HepG2 (cell line): ENCODE results near the gene LAMA5. TPM values are rescaled to one million over a fixed set of nuclear protein-coding genes. Genes with fewer than 3 reads are reported as not detected.
A peak's percentile ranks its signal among the peaks of the same experiment; 100 is the strongest.

Source experiments
- AGO1 ChIP-seq: fragments of 200-400 bp; formaldehyde crosslinking; IDR thresholded peaks from 2 replicates; pipeline ENCODE4 v1.6.1; 2017; ENCODE audit warnings: mild to moderate bottlenecking, low read depth, low read length, moderate library complexity; ENCODE audit not compliant: poor library complexity, severe bottlenecking
- ERF ChIP-seq: IDR thresholded peaks from 2 replicates; pipeline ENCODE4 v1.6.1; 2018; ENCODE audit warnings: missing biosample characterization, missing genetic modification reagents
- GZF1 ChIP-seq: sonication (generic); formaldehyde crosslinking; IDR thresholded peaks from 2 replicates; pipeline ENCODE4 v1.5.1; 2020; ENCODE audit warnings: mild to moderate bottlenecking, missing genetic modification reagents
- HNF4A ChIP-seq: sonication (generic); formaldehyde crosslinking; IDR thresholded peaks from 2 replicates; pipeline ENCODE4 v1.4.0; 2020; ENCODE audit warnings: missing genetic modification reagents
- JUN ChIP-seq: sonication (generic); formaldehyde crosslinking; IDR thresholded peaks from 2 replicates; pipeline ENCODE4 v1.4.0; 2020; ENCODE audit warnings: mild to moderate bottlenecking, missing genetic modification reagents
- MAZ ChIP-seq, 2 experiments: sonication (generic) in 1 of 2; formaldehyde crosslinking in 1 of 2; IDR thresholded peaks; 2 replicates each; pipeline versions ENCODE4 v1.5.0 to v1.6.1; 2012 to 2020; ENCODE audit warnings: low read depth in 2 of 2, mild to moderate bottlenecking in 2 of 2, borderline replicate concordance in 1 of 2, improper control_type of control experiment in 1 of 2, low read length in 1 of 2, missing genetic modification reagents in 1 of 2, moderate library complexity in 1 of 2
- MEF2D ChIP-seq: sonication (generic); formaldehyde crosslinking; IDR thresholded peaks from 2 replicates; pipeline ENCODE4 v1.5.1; 2020; ENCODE audit warnings: mild to moderate bottlenecking, missing genetic modification reagents
- PHF21A ChIP-seq: sonication (generic); formaldehyde crosslinking; IDR thresholded peaks from 2 replicates; pipeline ENCODE4 v1.5.0; 2020; ENCODE audit warnings: mild to moderate bottlenecking, missing genetic modification reagents
- THYN1 ChIP-seq: sonication (generic); formaldehyde crosslinking; IDR thresholded peaks from 2 replicates; pipeline ENCODE4 v1.8.1; 2023; ENCODE audit warnings: low read depth, mild to moderate bottlenecking, moderate library complexity, missing genetic modification reagents, borderline replicate concordance
- WIZ ChIP-seq: sonication (generic); formaldehyde crosslinking; IDR thresholded peaks from 2 replicates; pipeline ENCODE4 v1.5.1; 2020; ENCODE audit warnings: mild to moderate bottlenecking, missing genetic modification reagents
- ZBTB7B ChIP-seq: sonication (generic); formaldehyde crosslinking; IDR thresholded peaks from 2 replicates; pipeline ENCODE4 v1.4.0; 2020; ENCODE audit warnings: missing genetic modification reagents
- ZNF251 ChIP-seq: sonication (generic); formaldehyde crosslinking; IDR thresholded peaks from 2 replicates; pipeline ENCODE4 v1.9.0; 2021; ENCODE audit warnings: mild to moderate bottlenecking, missing genetic modification reagents
- ZNF292 ChIP-seq: sonication (generic); formaldehyde crosslinking; IDR thresholded peaks from 2 replicates; pipeline ENCODE4 v1.8.1; 2022; ENCODE audit warnings: mild to moderate bottlenecking, low read depth, missing genetic modification reagents, borderline replicate concordance
- ZNF501 ChIP-seq: sonication (generic); formaldehyde crosslinking; IDR thresholded peaks from 2 replicates; pipeline ENCODE4 v1.5.1; 2020; ENCODE audit warnings: mild to moderate bottlenecking, moderate library complexity, missing genetic modification reagents
- ZNF543 ChIP-seq: sonication (generic); formaldehyde crosslinking; IDR thresholded peaks from 2 replicates; pipeline ENCODE4 v1.4.0; 2020; ENCODE audit warnings: mild to moderate bottlenecking, missing genetic modification reagents
- ZNF619 ChIP-seq: sonication (generic); formaldehyde crosslinking; IDR thresholded peaks from 2 replicates; pipeline ENCODE4 v1.4.0; 2020; ENCODE audit warnings: mild to moderate bottlenecking, missing genetic modification reagents
- polyA plus RNA-seq, 8 experiments: library from polyadenylated mRNA; depleted of rRNA in 3 of 8; stranded (reverse) in 7 of 8; unstranded in 1 of 8; fragments of >200 nt; fragmentation: Illumina TruSeq in 4 of 8; extraction: Trizol in 4 of 8; gene quantifications; 2 replicates each; pipeline versions ENCODE4 v1.2.1 to v1.2.3, GENCODE V29; 2011 to 2016; ENCODE audit warnings: low read depth in 4 of 8, missing spikeins in 1 of 8, mixed read lengths in 1 of 8; ENCODE audit not compliant: insufficient read depth in 1 of 8
- total RNA-seq, 5 experiments: library from RNA; depleted of rRNA; stranded (reverse); fragments of >200 nt; fragmentation: Illumina TruSeq; extraction: Trizol; gene quantifications; 2 replicates each; pipeline ENCODE4 v1.2.3, GENCODE V29; 2016; ENCODE audit warnings: low read depth in 1 of 5
- TF ChIP-seq, protein P1 (sequence below), 2 experiments: sonication (generic) in 1 of 2; formaldehyde crosslinking in 1 of 2; IDR thresholded peaks; 2 replicates each; pipeline versions ENCODE4 v1.6.1 to v1.9.0; 2014 to 2022; ENCODE audit warnings: antibody characterized with exemption in 1 of 2, borderline replicate concordance in 1 of 2, inconsistent platforms in 1 of 2, low read depth in 1 of 2, missing genetic modification reagents in 1 of 2
- TF ChIP-seq, protein P2 (sequence below): sonication (generic); formaldehyde crosslinking; IDR thresholded peaks from 2 replicates; pipeline ENCODE4 v1.5.0; 2020; ENCODE audit warnings: mild to moderate bottlenecking, missing genetic modification reagents

The LAMA5 gene
- total and polyA plus RNA-seq, 2 of the 13 experiments (the other 11 are each of a cell fraction or from before 2014, with no cell fraction given), result 21.0 to 44.7 TPM

DNA sequence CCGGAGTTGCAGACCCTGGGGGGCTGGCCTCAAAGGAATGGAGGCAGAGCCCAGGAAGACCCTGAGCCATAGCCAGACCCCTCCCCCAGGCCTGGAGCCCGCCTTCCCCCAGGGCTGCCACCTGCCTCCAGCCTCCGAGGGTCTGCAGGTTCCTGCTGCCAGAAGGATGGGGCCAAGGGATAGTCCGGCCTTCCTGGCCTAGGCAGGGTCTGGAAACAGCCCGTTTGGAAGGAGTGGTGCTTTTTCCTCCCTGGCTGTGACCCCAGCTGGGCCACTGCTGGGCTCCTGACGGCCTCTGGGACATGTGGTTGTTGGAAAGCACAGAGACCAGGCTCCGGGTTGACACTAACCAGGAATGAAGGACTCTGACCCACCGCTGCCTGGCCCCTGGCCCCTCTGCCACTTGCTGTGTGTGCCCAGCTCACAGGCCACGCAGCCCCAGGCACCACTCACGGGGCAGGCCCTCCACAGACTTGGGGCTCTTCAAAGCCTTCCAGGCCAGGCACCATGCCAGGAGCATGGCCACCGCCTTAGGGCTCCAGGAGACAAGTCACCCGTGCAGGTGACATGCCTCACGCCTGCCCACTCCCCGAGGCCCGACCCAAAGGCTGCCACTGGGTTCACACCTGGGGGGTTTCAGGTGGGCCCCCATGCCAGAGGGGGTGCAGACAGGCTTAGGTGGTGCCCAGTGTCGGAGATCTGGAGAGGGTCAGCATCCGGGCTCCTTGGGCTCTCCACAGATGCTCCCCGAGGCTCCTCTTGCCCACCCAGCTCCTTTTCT lies 3.9 kb upstream of the LAMA5 start (continued):
- TF ChIP-seq AGO1, result peak; percentile 95
- 0 out of 2 replicates have a peak, but pooled peaks have one; percentile 8 for TF ChIP-seq WIZ (CRISPR knock-in tag)
- peak; percentile 50; the same call in 1 of the 2 replicates for TF ChIP-seq MEF2D (CRISPR knock-in tag)
- peak; percentile 28 for TF ChIP-seq PHF21A
- TF ChIP-seq ZNF501 (CRISPR knock-in tag), result peak; percentile 91
- peak; percentile 64; the same call in 1 of the 2 replicates for TF ChIP-seq ERF (CRISPR knock-in tag)
- peak; percentile 89 for TF ChIP-seq GZF1
- TF ChIP-seq ZNF619 (CRISPR knock-in tag), result peak; percentile 53
- peak; percentile 97 for TF ChIP-seq HNF4A (CRISPR knock-in tag)
- peak; percentile 68 for TF ChIP-seq ZNF292 (CRISPR knock-in tag)
- peak; percentile 75; the same call in 1 of the 2 replicates for TF ChIP-seq JUN
- TF ChIP-seq, protein P1, sequence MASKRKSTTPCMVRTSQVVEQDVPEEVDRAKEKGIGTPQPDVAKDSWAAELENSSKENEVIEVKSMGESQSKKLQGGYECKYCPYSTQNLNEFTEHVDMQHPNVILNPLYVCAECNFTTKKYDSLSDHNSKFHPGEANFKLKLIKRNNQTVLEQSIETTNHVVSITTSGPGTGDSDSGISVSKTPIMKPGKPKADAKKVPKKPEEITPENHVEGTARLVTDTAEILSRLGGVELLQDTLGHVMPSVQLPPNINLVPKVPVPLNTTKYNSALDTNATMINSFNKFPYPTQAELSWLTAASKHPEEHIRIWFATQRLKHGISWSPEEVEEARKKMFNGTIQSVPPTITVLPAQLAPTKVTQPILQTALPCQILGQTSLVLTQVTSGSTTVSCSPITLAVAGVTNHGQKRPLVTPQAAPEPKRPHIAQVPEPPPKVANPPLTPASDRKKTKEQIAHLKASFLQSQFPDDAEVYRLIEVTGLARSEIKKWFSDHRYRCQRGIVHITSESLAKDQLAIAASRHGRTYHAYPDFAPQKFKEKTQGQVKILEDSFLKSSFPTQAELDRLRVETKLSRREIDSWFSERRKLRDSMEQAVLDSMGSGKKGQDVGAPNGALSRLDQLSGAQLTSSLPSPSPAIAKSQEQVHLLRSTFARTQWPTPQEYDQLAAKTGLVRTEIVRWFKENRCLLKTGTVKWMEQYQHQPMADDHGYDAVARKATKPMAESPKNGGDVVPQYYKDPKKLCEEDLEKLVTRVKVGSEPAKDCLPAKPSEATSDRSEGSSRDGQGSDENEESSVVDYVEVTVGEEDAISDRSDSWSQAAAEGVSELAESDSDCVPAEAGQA (IDR thresholded peaks at IDR 0.05; ENCODE audit: low read depth), result 0 out of 2 replicates have a peak, but pooled peaks have one; percentile 27
- TF ChIP-seq, protein P1 (CRISPR knock-in tag; IDR thresholded peaks at IDR 0.05; ENCODE audit: borderline replicate concordance), result no peak
- peak; percentile 36; the same call in 1 of the 2 replicates for TF ChIP-seq MAZ (IDR thresholded peaks at IDR 0.05; ENCODE audit: borderline replicate concordance, low read depth, low read length)
- no peak for TF ChIP-seq MAZ (CRISPR knock-in tag; IDR thresholded peaks at IDR 0.05; ENCODE audit: low read depth)
- TF ChIP-seq ZNF251, result 0 out of 2 replicates have a peak, but pooled peaks have one; percentile 51
- TF ChIP-seq, protein P2, sequence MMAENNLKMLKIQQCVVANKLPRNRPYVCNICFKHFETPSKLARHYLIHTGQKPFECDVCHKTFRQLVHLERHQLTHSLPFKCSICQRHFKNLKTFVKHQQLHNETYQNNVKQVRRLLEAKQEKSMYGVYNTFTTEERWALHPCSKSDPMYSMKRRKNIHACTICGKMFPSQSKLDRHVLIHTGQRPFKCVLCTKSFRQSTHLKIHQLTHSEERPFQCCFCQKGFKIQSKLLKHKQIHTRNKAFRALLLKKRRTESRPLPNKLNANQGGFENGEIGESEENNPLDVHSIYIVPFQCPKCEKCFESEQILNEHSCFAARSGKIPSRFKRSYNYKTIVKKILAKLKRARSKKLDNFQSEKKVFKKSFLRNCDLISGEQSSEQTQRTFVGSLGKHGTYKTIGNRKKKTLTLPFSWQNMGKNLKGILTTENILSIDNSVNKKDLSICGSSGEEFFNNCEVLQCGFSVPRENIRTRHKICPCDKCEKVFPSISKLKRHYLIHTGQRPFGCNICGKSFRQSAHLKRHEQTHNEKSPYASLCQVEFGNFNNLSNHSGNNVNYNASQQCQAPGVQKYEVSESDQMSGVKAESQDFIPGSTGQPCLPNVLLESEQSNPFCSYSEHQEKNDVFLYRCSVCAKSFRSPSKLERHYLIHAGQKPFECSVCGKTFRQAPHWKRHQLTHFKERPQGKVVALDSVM, result peak; percentile 26
- peak; percentile 93; the same call in 1 of the 2 replicates for TF ChIP-seq THYN1 (CRISPR knock-in tag)
- peak; percentile 80; the same call in 1 of the 2 replicates for TF ChIP-seq ZNF543 (CRISPR knock-in tag)
- TF ChIP-seq ZBTB7B, result peak; percentile 76
